HCT116 (cell line): Measurements from ENCODE around the gene TOR4A. TPM values are rescaled to one million over a fixed set of nuclear protein-coding genes. Genes with fewer than 3 reads are reported as not detected.

Source experiments
- ATAC-seq: fragments of 200-7000 bp; cut with Tn5 transposase; 2 replicates; pipeline ENCODE4 v1.9.1; 2020; ENCODE audit warnings: mild to moderate bottlenecking, moderate library complexity
- BruUV-seq: library from RNA; stranded (reverse); fragments of 400-500 nt; replicated peaks from 2 replicates; lab custom pipeline; 2021; lab: Mats Ljungman, UMichigan
- CTCF ChIA-PET: fragments of 300-600 bp; sonication (Branson Sonifier 250); formaldehyde crosslinking; loops from one replicate; lab custom pipeline; 2021; ENCODE audit warnings: antibody characterized with exemption; lab: Charles Lee
- POLR2A ChIA-PET: fragments of 300-600, 350-600 bp; sonication (Branson Sonifier 250); formaldehyde crosslinking; loops from one replicate; lab custom pipeline; 2021; ENCODE audit warnings: antibody characterized with exemption; lab: Charles Lee
- RAD21 ChIA-PET, 2 experiments: fragments of 300-600 bp; sonication (Branson Sonifier 250); formaldehyde crosslinking; loops; one replicate each; lab custom pipeline; 2023; ENCODE audit warnings: low total read pairs in 2 of 2; ENCODE audit not compliant: uncharacterized antibody in 2 of 2, unreplicated experiment in 2 of 2, low non-redundant PET in 1 of 2; lab: Charles Lee
- DNase-seq: peaks from one replicate; pipeline ENCODE4 v3.0.0-alpha.2; 2010; ENCODE audit warnings: low read depth, low spot score
- H2AFZ ChIP-seq: fragments of 200-600 bp; shearing (Covaris generic), sonication (generic); 2 replicates; pipeline ENCODE4 v1.6.1; 2017; ENCODE audit warnings: low read depth, mixed run types, mixed read lengths, antibody characterized with exemption, low read length; ENCODE audit not compliant: poor library complexity, severe bottlenecking
- H3K27ac ChIP-seq: 2 replicates; pipeline ENCODE4 v1.5.1; 2012; ENCODE audit warnings: low read depth, low read length
- H3K27me3 ChIP-seq: fragments of 200-600 bp; sonication (generic); 2 replicates; pipeline ENCODE4 v1.6.1; 2016; ENCODE audit warnings: mixed run types, low read length, mixed read lengths; ENCODE audit not compliant: insufficient read depth
- H3K36me3 ChIP-seq, 2 experiments: fragments of 200-500 bp in 1 of 2; fragments of 200-600 bp in 1 of 2; sonication (Bioruptor generic) in 1 of 2; sonication (generic) in 1 of 2; 2 replicates each; pipeline versions ENCODE4 v1.5.1 to v1.6.1; 2014 to 2016; ENCODE audit warnings: low read length in 2 of 2, inconsistent platforms in 1 of 2, mixed read lengths in 1 of 2, mixed run types in 1 of 2; ENCODE audit not compliant: insufficient read depth in 2 of 2, control insufficient read depth in 1 of 2
- H3K4me1 ChIP-seq, 2 experiments: fragments of 200-600 bp in 1 of 2; sonication (generic) in 1 of 2; 2 replicates each; pipeline versions ENCODE4 v1.5.1 to v1.6.1; 2012 to 2017; ENCODE audit warnings: low read length in 2 of 2, inconsistent platforms in 1 of 2, mild to moderate bottlenecking in 1 of 2, mixed read lengths in 1 of 2, mixed run types in 1 of 2, moderate library complexity in 1 of 2; ENCODE audit not compliant: insufficient read depth in 2 of 2, control insufficient read depth in 1 of 2
- H3K4me2 ChIP-seq: fragments of 200-600 bp; sonication (generic); 2 replicates; pipeline ENCODE4 v1.6.1; 2017; ENCODE audit warnings: mixed run types, low read length, mixed read lengths
- H3K4me3 ChIP-seq, 2 experiments: fragments of 200-600 bp in 1 of 2; sonication (generic) in 1 of 2; replicated peaks in 1 of 2; 2 replicates each; pipeline ENCODE4 v1.5.1; 2011 to 2016; ENCODE audit warnings: low read length in 2 of 2, control low read depth in 1 of 2, low read depth in 1 of 2, mild to moderate bottlenecking in 1 of 2, mixed read lengths in 1 of 2, mixed run types in 1 of 2
- H3K79me2 ChIP-seq: fragments of 200-600 bp; sonication (generic); 2 replicates; pipeline ENCODE4 v1.6.1; 2017; ENCODE audit warnings: mild to moderate bottlenecking, mixed run types, low read length, moderate library complexity, mixed read lengths; ENCODE audit not compliant: insufficient read depth
- H3K9ac ChIP-seq: fragments of 200-600 bp; sonication (generic); 2 replicates; pipeline ENCODE4 v1.6.1; 2016; ENCODE audit warnings: low read length, mixed read lengths
- H3K9me2 ChIP-seq: fragments of 200-600 bp; sonication (generic), shearing (Covaris generic); 2 replicates; pipeline ENCODE4 v1.6.1; 2017; ENCODE audit warnings: mixed run types, mild to moderate bottlenecking, moderate library complexity; ENCODE audit not compliant: insufficient read depth
- H3K9me3 ChIP-seq, 2 experiments: fragments of 200-500 bp in 1 of 2; fragments of 200-600 bp in 1 of 2; sonication (Bioruptor generic) in 1 of 2; sonication (generic) in 1 of 2; 2 replicates each; pipeline ENCODE4 v1.6.1; 2014 to 2017; ENCODE audit warnings: low read length in 2 of 2, mixed read lengths in 2 of 2, inconsistent platforms in 1 of 2, low read depth in 1 of 2, mild to moderate bottlenecking in 1 of 2, mixed run types in 1 of 2, moderate library complexity in 1 of 2; ENCODE audit not compliant: control insufficient read depth in 1 of 2, insufficient read depth in 1 of 2
- H4K20me1 ChIP-seq: fragments of 200-600 bp; sonication (generic), shearing (Covaris generic); 2 replicates; pipeline ENCODE4 v1.6.1; 2017; ENCODE audit warnings: mixed run types, mild to moderate bottlenecking, moderate library complexity; ENCODE audit not compliant: insufficient read depth
- ATF3 ChIP-seq: IDR thresholded peaks from 2 replicates; pipeline ENCODE4 v1.6.1; 2012
- CBX3 ChIP-seq: IDR thresholded peaks from 2 replicates; pipeline ENCODE4 v1.6.1; 2012; ENCODE audit warnings: low read depth
- EGR1 ChIP-seq: IDR thresholded peaks from 2 replicates; pipeline ENCODE4 v1.6.1; 2012; ENCODE audit warnings: low read depth
- ELF1 ChIP-seq: IDR thresholded peaks from 2 replicates; pipeline ENCODE4 v1.6.1; 2012; ENCODE audit warnings: low read depth, borderline replicate concordance
- FOSL1 ChIP-seq: IDR thresholded peaks from 2 replicates; pipeline ENCODE4 v1.6.1; 2012; ENCODE audit warnings: low read depth
- MAX ChIP-seq: IDR thresholded peaks from 2 replicates; pipeline ENCODE4 v1.6.1; 2012
- POLR2A ChIP-seq: IDR thresholded peaks from 2 replicates; pipeline ENCODE4 v1.7.0; 2011; ENCODE audit warnings: borderline replicate concordance; ENCODE audit not compliant: insufficient read depth, insufficient read length; ENCODE audit errors: extremely low read depth
- POLR2AphosphoS5 ChIP-seq: IDR thresholded peaks from 2 replicates; pipeline ENCODE4 v1.6.1; 2011; ENCODE audit warnings: mild to moderate bottlenecking, low read depth, low read length, moderate library complexity
- RAD21 ChIP-seq: IDR thresholded peaks from 2 replicates; pipeline ENCODE4 v1.6.1; 2012; ENCODE audit warnings: low read depth, mild to moderate bottlenecking
- SIN3A ChIP-seq: IDR thresholded peaks from 2 replicates; pipeline ENCODE4 v1.6.1; 2012; ENCODE audit warnings: low read depth
- SP1 ChIP-seq: IDR thresholded peaks from 2 replicates; pipeline ENCODE4 v1.6.1; 2012; ENCODE audit warnings: low read depth
- SRF ChIP-seq: IDR thresholded peaks from 2 replicates; pipeline ENCODE4 v1.6.1; 2012; ENCODE audit warnings: low read depth
- YY1 ChIP-seq: IDR thresholded peaks from 2 replicates; pipeline ENCODE4 v1.6.1; 2011; ENCODE audit warnings: low read length, low read depth, moderate library complexity, mild to moderate bottlenecking; ENCODE audit not compliant: insufficient replicate concordance; ENCODE audit errors: extremely low read depth
- ZBTB33 ChIP-seq: IDR thresholded peaks from 2 replicates; pipeline ENCODE4 v1.6.1; 2011; ENCODE audit warnings: mild to moderate bottlenecking, low read length, moderate library complexity; ENCODE audit not compliant: insufficient replicate concordance; ENCODE audit errors: extremely low read depth
- ZFX ChIP-seq: fragments of 450-650 bp; IDR thresholded peaks from 2 replicates; pipeline ENCODE4 v1.6.1; 2017
- intact Hi-C: fragments of 100-400 bp; cut with micrococcal nuclease; formaldehyde crosslinking; loops from 2 replicates; pipeline ENCODE4 v1.10.0; 2022
- total RNA-seq: library from RNA; stranded (reverse); gene quantifications from one replicate; pipeline ENCODE4 v1.2.1, GENCODE V29; 2021; ENCODE audit not compliant: unreplicated experiment
- TF ChIP-seq, protein P1 (sequence below), 3 experiments: fragments of 200-600 bp in 1 of 3; sonication (generic) in 1 of 3; IDR thresholded peaks in 2 of 3; conservative IDR thresholded peaks in 1 of 3; 2 replicates each; pipeline ENCODE4 v1.5.1; 2012 to 2017; ENCODE audit warnings: low read depth in 2 of 3, low read length in 2 of 3, antibody characterized with exemption in 1 of 3, borderline replicate concordance in 1 of 3, control low read depth in 1 of 3, mild to moderate bottlenecking in 1 of 3, mixed read lengths in 1 of 3, mixed run types in 1 of 3, moderate library complexity in 1 of 3; ENCODE audit not compliant: insufficient read depth in 1 of 3
- TF ChIP-seq, protein P2 (sequence below): IDR thresholded peaks from 2 replicates; pipeline ENCODE4 v1.6.1; 2012; ENCODE audit warnings: low read depth

Gene TOR4A
- total RNA-seq, 1 experiment from 2014 or later: 34.0 TPM

- Histone ChIP-seq H3K36me3 (no peaks in the 10 kb centered on the region; a peak in 1 of 4 replicates), H3K27ac (no peak overlapping the region), H3K79me2 (no peaks in the 10 kb centered on the region), H3K9me2 (no peaks in the 10 kb centered on the region), H3K9ac (no peak overlapping the region), H3K4me2 (no peak overlapping the region), H3K4me1 (peaks cover 3 to 8% of the 10 kb centered on the region in 2 experiments; a peak in 2 of 4 replicates), H3K9me3 (no peaks in the 10 kb centered on the region), H4K20me1 (no peaks in the 10 kb centered on the region), H3K27me3 (no peaks in the 10 kb centered on the region), H2AFZ (no peak overlapping the region), H3K4me3 (no peak overlapping the region)
- BruUV-seq: no TSS peak
- TF ChIP-seq ATF3 (no peak), YY1 (no peak), POLR2AphosphoS5 (no peak), SIN3A (no peak), ZFX (no peak), MAX (peak; percentile 96), ZBTB33 (no peak), POLR2A (no peak), FOSL1 (no peak), SRF (no peak), RAD21 (peak; percentile 87), ELF1 (no peak), SP1 (no peak), CBX3 (peak; percentile 54; the same call in 1 of the 2 replicates), EGR1 (no peak)
- TF ChIP-seq, protein P1, sequence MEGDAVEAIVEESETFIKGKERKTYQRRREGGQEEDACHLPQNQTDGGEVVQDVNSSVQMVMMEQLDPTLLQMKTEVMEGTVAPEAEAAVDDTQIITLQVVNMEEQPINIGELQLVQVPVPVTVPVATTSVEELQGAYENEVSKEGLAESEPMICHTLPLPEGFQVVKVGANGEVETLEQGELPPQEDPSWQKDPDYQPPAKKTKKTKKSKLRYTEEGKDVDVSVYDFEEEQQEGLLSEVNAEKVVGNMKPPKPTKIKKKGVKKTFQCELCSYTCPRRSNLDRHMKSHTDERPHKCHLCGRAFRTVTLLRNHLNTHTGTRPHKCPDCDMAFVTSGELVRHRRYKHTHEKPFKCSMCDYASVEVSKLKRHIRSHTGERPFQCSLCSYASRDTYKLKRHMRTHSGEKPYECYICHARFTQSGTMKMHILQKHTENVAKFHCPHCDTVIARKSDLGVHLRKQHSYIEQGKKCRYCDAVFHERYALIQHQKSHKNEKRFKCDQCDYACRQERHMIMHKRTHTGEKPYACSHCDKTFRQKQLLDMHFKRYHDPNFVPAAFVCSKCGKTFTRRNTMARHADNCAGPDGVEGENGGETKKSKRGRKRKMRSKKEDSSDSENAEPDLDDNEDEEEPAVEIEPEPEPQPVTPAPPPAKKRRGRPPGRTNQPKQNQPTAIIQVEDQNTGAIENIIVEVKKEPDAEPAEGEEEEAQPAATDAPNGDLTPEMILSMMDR (IDR thresholded peaks at IDR 0.05 in 2 of 3, conservative IDR thresholded peaks at IDR 0.05 in 1 of 3; ENCODE audit: borderline replicate concordance in 1 of 3, insufficient read depth in 1 of 3, low read depth in 2 of 3, low read length in 2 of 3): peak; percentile 68 to 84 (median 69)
- TF ChIP-seq, protein P2, sequence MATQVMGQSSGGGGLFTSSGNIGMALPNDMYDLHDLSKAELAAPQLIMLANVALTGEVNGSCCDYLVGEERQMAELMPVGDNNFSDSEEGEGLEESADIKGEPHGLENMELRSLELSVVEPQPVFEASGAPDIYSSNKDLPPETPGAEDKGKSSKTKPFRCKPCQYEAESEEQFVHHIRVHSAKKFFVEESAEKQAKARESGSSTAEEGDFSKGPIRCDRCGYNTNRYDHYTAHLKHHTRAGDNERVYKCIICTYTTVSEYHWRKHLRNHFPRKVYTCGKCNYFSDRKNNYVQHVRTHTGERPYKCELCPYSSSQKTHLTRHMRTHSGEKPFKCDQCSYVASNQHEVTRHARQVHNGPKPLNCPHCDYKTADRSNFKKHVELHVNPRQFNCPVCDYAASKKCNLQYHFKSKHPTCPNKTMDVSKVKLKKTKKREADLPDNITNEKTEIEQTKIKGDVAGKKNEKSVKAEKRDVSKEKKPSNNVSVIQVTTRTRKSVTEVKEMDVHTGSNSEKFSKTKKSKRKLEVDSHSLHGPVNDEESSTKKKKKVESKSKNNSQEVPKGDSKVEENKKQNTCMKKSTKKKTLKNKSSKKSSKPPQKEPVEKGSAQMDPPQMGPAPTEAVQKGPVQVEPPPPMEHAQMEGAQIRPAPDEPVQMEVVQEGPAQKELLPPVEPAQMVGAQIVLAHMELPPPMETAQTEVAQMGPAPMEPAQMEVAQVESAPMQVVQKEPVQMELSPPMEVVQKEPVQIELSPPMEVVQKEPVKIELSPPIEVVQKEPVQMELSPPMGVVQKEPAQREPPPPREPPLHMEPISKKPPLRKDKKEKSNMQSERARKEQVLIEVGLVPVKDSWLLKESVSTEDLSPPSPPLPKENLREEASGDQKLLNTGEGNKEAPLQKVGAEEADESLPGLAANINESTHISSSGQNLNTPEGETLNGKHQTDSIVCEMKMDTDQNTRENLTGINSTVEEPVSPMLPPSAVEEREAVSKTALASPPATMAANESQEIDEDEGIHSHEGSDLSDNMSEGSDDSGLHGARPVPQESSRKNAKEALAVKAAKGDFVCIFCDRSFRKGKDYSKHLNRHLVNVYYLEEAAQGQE: no peak
- ChIA-PET CTCF (interaction anchor here (0.6 to 1.9 kb wide), 17 partner anchors 10 to 258 kb away, joined by 3 to 18 read pairs (median 4); partner anchors contain the start of genes EXD3, NOXA1, NRARP and TOR4A), POLR2A (interaction anchor here (0.7 to 2.0 kb wide), 6 partner anchors 10 to 325 kb away, joined by 3 to 14 read pairs (median 4); partner anchors contain the start of genes NRARP, TOR4A and TUBB4B), RAD21 (interaction anchor here (0.5 to 1.6 kb wide), 6 partner anchors 10 to 218 kb away, joined by 3 to 5 read pairs (median 3); partner anchors contain the start of genes EXD3 (in 1 of the 2), NOXA1 (in 1 of the 2), NRARP (in 1 of the 2) and TOR4A (in 1 of the 2))
- intact Hi-C loops: loop anchor here (2.0 to 10.0 kb wide), 2 partner anchors 120 to 238 kb away; no protein-coding TSS in a partner anchor
- peak; percentile 72 for DNase-seq
- ATAC-seq: peak; percentile 99
These were observed 9.5 kb downstream of the TOR4A start for GRCh38 chr9:137286975-137287383.
